Activated T-cell treated with anti-CD3 and anti-CD28 coated beads for 48 hours (primary cell): Measurements from ENCODE around the gene PPARA.
"Not testable (repeated sequence)": the region's sequence is repeated elsewhere in the genome, so short reads cannot be mapped to it uniquely, and the experiment has no call there.

Experiments
- DNase-seq: peaks from one replicate; pipeline ENCODE4 v3.0.0-alpha.2; 2020; ENCODE audit warnings: low read depth

Gene PPARA

GRCh38 chr22:46247443-46247975 is 97.2 kb downstream of the PPARA start:
- no peak for DNase-seq

- peak; percentile 90 for DNase-seq
Observed at GRCh38 chr22:46250035-46250782, 99.9 kb downstream of the PPARA start, which contains the start of gene CDPF1. Gene CDPF1 (minus strand): TSS chr22:46250293. CDS start chr22:46248284, 2,009 bp downstream.

GRCh38 chr22:46250783-46251125 is 100.4 kb downstream of the PPARA start:
- DNase-seq = no peak

- no peak for DNase-seq
Observed at GRCh38 chr22:46251266-46251665, 100.9 kb downstream of the PPARA start.

GRCh38 chr22:46251816-46252380 is 101.6 kb downstream of the PPARA start:
- DNase-seq = no peak

GRCh38 chr22:46256358-46256958 is 106.1 kb downstream of the PPARA start:
- no peak for DNase-seq

- DNase-seq = no peak
Observed at GRCh38 chr22:46259374-46259773, 109.0 kb downstream of the PPARA start.

GRCh38 chr22:46260038-46260437 is 109.7 kb downstream of the PPARA start:
- no peak for DNase-seq

GRCh38 chr22:46262449-46263215 is 112.3 kb downstream of the PPARA start:
- DNase-seq = peak; percentile 33

GRCh38 chr22:46263216-46263590 is 112.9 kb downstream of the PPARA start, which contains the start of gene PKDREJ:
Gene PKDREJ (minus strand): TSS chr22:46263343. CDS start chr22:46263322, 21 bp downstream.
- no peak for DNase-seq

GRCh38 chr22:46264520-46264919 is 114.2 kb downstream of the PPARA start:
- DNase-seq = not testable (repeated sequence)

GRCh38 chr22:46265627-46266026 is 115.3 kb downstream of the PPARA start:
- not testable (repeated sequence) for DNase-seq

GRCh38 chr22:46267431-46268279 is 117.3 kb downstream of the PPARA start, which contains the start of gene TTC38:
Gene TTC38 (plus strand): TSS chr22:46268008. CDS start chr22:46268040, 32 bp downstream.
- DNase-seq = peak; percentile 26

GRCh38 chr22:46269564-46269963 is 119.2 kb downstream of the PPARA start:
- no peak for DNase-seq

GRCh38 chr22:46272196-46272595 is 121.9 kb downstream of the PPARA start:
- no peak for DNase-seq

GRCh38 chr22:46272762-46273431 is 122.6 kb downstream of the PPARA start:
- no peak for DNase-seq

GRCh38 chr22:46273432-46274148 is 123.3 kb downstream of the PPARA start:
- DNase-seq = no peak

- no peak for DNase-seq
Observed at GRCh38 chr22:46274381-46274780, 124.1 kb downstream of the PPARA start.

- DNase-seq = no peak
Observed at GRCh38 chr22:46275455-46276122, 125.3 kb downstream of the PPARA start.
